Fibroblast of pulmonary artery (primary cell): Measurements from ENCODE around the gene GNAZ.

ENCODE experiments used
- DNase-seq: peaks from one replicate; pipeline ENCODE4 v3.0.0-alpha.2; 2010; ENCODE audit warnings: low read depth
- H3K4me3 ChIP-seq: replicated peaks from 2 replicates; pipeline ENCODE4 v1.5.1; 2011; ENCODE audit warnings: low read depth, mild to moderate bottlenecking, control low read depth, low read length, moderate library complexity
- CTCF ChIP-seq: IDR thresholded peaks from 2 replicates; pipeline ENCODE4 v1.5.1; 2011; ENCODE audit warnings: mild to moderate bottlenecking, control low read depth, low read length, inconsistent platforms; ENCODE audit errors: missing control alignments

The GNAZ gene

GRCh38 chr22:23123804-23124254, 53.5 kb downstream of the GNAZ start:
- no peak overlapping the region for H3K4me3 ChIP-seq
- TF ChIP-seq CTCF: no peak
- no peak for DNase-seq

- H3K4me3 ChIP-seq: no peak overlapping the region
- TF ChIP-seq CTCF: no peak
- no peak for DNase-seq
Measured at GRCh38 chr22:23124611-23125511, 54.5 kb downstream of the GNAZ start.

GRCh38 chr22:23125512-23126103, 55.3 kb downstream of the GNAZ start:
- no peak for DNase-seq
- H3K4me3 ChIP-seq: no peak overlapping the region
- TF ChIP-seq CTCF: no peak

- no peak for DNase-seq
- H3K4me3 ChIP-seq: no peak overlapping the region
- TF ChIP-seq CTCF: no peak
Measured at GRCh38 chr22:23126165-23127054, 56.1 kb downstream of the GNAZ start.

GRCh38 chr22:23127055-23127756, 56.9 kb downstream of the GNAZ start:
- no peak overlapping the region for H3K4me3 ChIP-seq
- no peak for TF ChIP-seq CTCF
- no peak for DNase-seq

GRCh38 chr22:23127788-23128187, 57.5 kb downstream of the GNAZ start:
- DNase-seq: no peak
- no peak for TF ChIP-seq CTCF
- no peak overlapping the region for H3K4me3 ChIP-seq
